A549 (cell line): ENCODE results near the gene SETD2.

ENCODE experiments used
- CBX2 ChIP-seq: fragments of 200-600 bp; sonication (generic); IDR thresholded peaks from 2 replicates; pipeline ENCODE4 v1.6.1; 2016; ENCODE audit warnings: low read depth, mild to moderate bottlenecking, borderline replicate concordance
- ESRRA ChIP-seq: fragments of 150-350 bp; IDR thresholded peaks from 2 replicates; pipeline ENCODE4 v1.6.1; 2014; ENCODE audit warnings: mild to moderate bottlenecking, low read length, borderline replicate concordance
- JUN ChIP-seq, 2 experiments: fragments of >200 bp; sonication (Bioruptor Twin); formaldehyde crosslinking; IDR thresholded peaks; 2 replicates in 1 of 2; 3 replicates in 1 of 2; pipeline ENCODE4 v1.6.1; 2016 to 2017
- JUNB ChIP-seq: fragments of >200 bp; sonication (Bioruptor Twin); formaldehyde crosslinking; IDR thresholded peaks from 2 replicates; pipeline ENCODE4 v1.6.1; 2016
- KDM1A ChIP-seq: fragments of 200-600 bp; sonication (generic); IDR thresholded peaks from 2 replicates; pipeline ENCODE4 v1.6.1; 2016; ENCODE audit warnings: low read depth, mild to moderate bottlenecking
- KDM5A ChIP-seq: fragments of 200-600 bp; sonication (generic); IDR thresholded peaks from 2 replicates; pipeline ENCODE4 v1.6.1; 2016; ENCODE audit warnings: antibody characterized with exemption, mild to moderate bottlenecking
- POLR2A ChIP-seq: IDR thresholded peaks from 2 replicates; pipeline ENCODE4 v1.6.1; 2012; ENCODE audit warnings: mild to moderate bottlenecking, low read length
- POLR2AphosphoS2 ChIP-seq: conservative IDR thresholded peaks from 2 replicates; pipeline ENCODE4 v1.6.1; 2012; ENCODE audit warnings: low read length, improper control_type of control experiment, inconsistent platforms
- RAD21 ChIP-seq, 2 experiments: fragments of >200 bp in 1 of 2; sonication (Bioruptor Twin) in 1 of 2; formaldehyde crosslinking in 1 of 2; IDR thresholded peaks in 1 of 2; conservative IDR thresholded peaks in 1 of 2; 2 replicates in 1 of 2; 3 replicates in 1 of 2; pipeline ENCODE4 v1.6.1; 2012 to 2018; ENCODE audit warnings: inconsistent platforms in 1 of 2
- SMC3 ChIP-seq: fragments of >200 bp; sonication (Bioruptor Twin); formaldehyde crosslinking; IDR thresholded peaks from 3 replicates; pipeline ENCODE4 v1.6.1; 2018; ENCODE audit warnings: inconsistent platforms
- USF2 ChIP-seq: fragments of 450-650 bp; IDR thresholded peaks from 2 replicates; pipeline ENCODE4 v1.6.1; 2014; ENCODE audit warnings: antibody characterized with exemption
- ZFP36 ChIP-seq: fragments of 450-650 bp; IDR thresholded peaks from 2 replicates; pipeline ENCODE4 v1.6.1; 2014; ENCODE audit warnings: borderline replicate concordance; ENCODE audit not compliant: partially characterized antibody
- TF ChIP-seq, protein P1 (sequence below): fragments of >200 bp; sonication (Bioruptor Twin); formaldehyde crosslinking; IDR thresholded peaks from 3 replicates; pipeline ENCODE4 v1.5.1; 2016
- TF ChIP-seq, protein P2 (sequence below): IDR thresholded peaks from 2 replicates; pipeline ENCODE4 v1.6.1; 2012

- TF ChIP-seq USF2 (no peak), POLR2A (no peak), SMC3 (no peak), POLR2AphosphoS2 (no peak), ESRRA (no peak), KDM5A (no peak), ZFP36 (no peak), RAD21 (conservative IDR thresholded peaks at IDR 0.05 in 1 of 2, IDR thresholded peaks at IDR 0.05 in 1 of 2) (no peak), CBX2 (no peak), JUN (IDR thresholded peaks at IDR 0.05) (no peak), KDM1A (no peak), JUNB (no peak)
- TF ChIP-seq, protein P1, sequence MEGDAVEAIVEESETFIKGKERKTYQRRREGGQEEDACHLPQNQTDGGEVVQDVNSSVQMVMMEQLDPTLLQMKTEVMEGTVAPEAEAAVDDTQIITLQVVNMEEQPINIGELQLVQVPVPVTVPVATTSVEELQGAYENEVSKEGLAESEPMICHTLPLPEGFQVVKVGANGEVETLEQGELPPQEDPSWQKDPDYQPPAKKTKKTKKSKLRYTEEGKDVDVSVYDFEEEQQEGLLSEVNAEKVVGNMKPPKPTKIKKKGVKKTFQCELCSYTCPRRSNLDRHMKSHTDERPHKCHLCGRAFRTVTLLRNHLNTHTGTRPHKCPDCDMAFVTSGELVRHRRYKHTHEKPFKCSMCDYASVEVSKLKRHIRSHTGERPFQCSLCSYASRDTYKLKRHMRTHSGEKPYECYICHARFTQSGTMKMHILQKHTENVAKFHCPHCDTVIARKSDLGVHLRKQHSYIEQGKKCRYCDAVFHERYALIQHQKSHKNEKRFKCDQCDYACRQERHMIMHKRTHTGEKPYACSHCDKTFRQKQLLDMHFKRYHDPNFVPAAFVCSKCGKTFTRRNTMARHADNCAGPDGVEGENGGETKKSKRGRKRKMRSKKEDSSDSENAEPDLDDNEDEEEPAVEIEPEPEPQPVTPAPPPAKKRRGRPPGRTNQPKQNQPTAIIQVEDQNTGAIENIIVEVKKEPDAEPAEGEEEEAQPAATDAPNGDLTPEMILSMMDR: no peak
- TF ChIP-seq, protein P2, sequence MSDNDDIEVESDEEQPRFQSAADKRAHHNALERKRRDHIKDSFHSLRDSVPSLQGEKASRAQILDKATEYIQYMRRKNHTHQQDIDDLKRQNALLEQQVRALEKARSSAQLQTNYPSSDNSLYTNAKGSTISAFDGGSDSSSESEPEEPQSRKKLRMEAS: no peak
These were observed 30.3 kb upstream of the SETD2 start for GRCh38 chr3:47193871-47194859.
